ENCODE data around the gene TAS1R2. TPM values are rescaled to one million over a fixed set of nuclear protein-coding genes. Genes with fewer than 3 reads are reported as not detected.
"Not testable (repeated sequence)": the region's sequence is repeated elsewhere in the genome, so short reads cannot be mapped to it uniquely, and the experiment has no call there.

Gene TAS1R2
- total and polyA plus RNA-seq, 2 of the 4 experiments (the other 2 are of a cell fraction) = not detected

- H3K9me1 ChIP-seq (ENCODE audit: insufficient read depth, low read length); ATAC-seq (ENCODE audit: low read depth); H2AFZ ChIP-seq (replicated peaks; ENCODE audit: low read length, poor library complexity); DNase-seq; H3K4me3 ChIP-seq (ENCODE audit: insufficient read depth, low read depth, low read length); POLR2A ChIA-PET (ENCODE audit: unreplicated experiment); H2BK120ac ChIP-seq (ENCODE audit: low read depth, low read length); H2BK5ac ChIP-seq (ENCODE audit: low read depth, low read length, poor library complexity, severe bottlenecking); CTCF ChIA-PET; H3K4ac ChIP-seq (ENCODE audit: low read depth, low read length); H3K14ac ChIP-seq (replicated peaks; ENCODE audit: low read depth, low read length); H3K18ac ChIP-seq (ENCODE audit: low read depth, low read length); BruUV-seq (replicated peaks); H3K36me3 ChIP-seq (ENCODE audit: control insufficient read depth, insufficient read depth, low read length); H4K5ac ChIP-seq (ENCODE audit: low read depth, low read length); H4K91ac ChIP-seq (ENCODE audit: insufficient read depth, low read depth, low read length); H3K9ac ChIP-seq (ENCODE audit: low read depth, low read length); H2BK15ac ChIP-seq (ENCODE audit: low read depth, low read length); H2AK9ac ChIP-seq (replicated peaks; ENCODE audit: low read depth, low read length, poor library complexity); H3K79me1 ChIP-seq (ENCODE audit: low read depth in 1 of 2, low read length in 2 of 2); H2AK5ac ChIP-seq (ENCODE audit: low read depth, low read length); H3K56ac ChIP-seq (ENCODE audit: extremely low read depth, insufficient read depth, low read length); intact Hi-C loops (cut with micrococcal nuclease); dilution Hi-C loops (cut with HindIII; ENCODE audit: low sequenced_read_pairs, unreplicated experiment); H3K27ac ChIP-seq (ENCODE audit: insufficient read depth, low read length); H3K4me2 ChIP-seq (ENCODE audit: low read depth, low read length); H3K23ac ChIP-seq (ENCODE audit: low read depth, low read length); H4K20me1 ChIP-seq (ENCODE audit: insufficient read depth, low read length); H3K9me3 ChIP-seq (ENCODE audit: control insufficient read depth, insufficient read depth, low read length); H4K8ac ChIP-seq (ENCODE audit: low read depth in 2 of 2, low read length in 2 of 2); H2BK20ac ChIP-seq (ENCODE audit: low read depth, low read length); H3K4me1 ChIP-seq (ENCODE audit: control insufficient read depth, insufficient read depth, low read length): not testable (repeated sequence)
- peaks cover 15% of the 10 kb centered on the region; the same call in 1 of the 2 replicates for H3K27me3 ChIP-seq (ENCODE audit: control insufficient read depth, insufficient read depth, low read length)
- no CpG with 5 or more reads among the region's 3 CpGs for WGBS, 2 experiments (ENCODE audit: extremely low coverage in 2 of 2, insufficient read length in 1 of 2)
- in situ Hi-C loops (cut with MboI; ENCODE audit: low sequenced_read_pairs) = loop anchor here (10.0 kb wide), 1 partner anchor 276 kb away; no protein-coding TSS in a partner anchor
Measured at GRCh38 chr1:18870595-18870865, 11.1 kb upstream of the TAS1R2 start.
